Measurements from ENCODE around the gene C15orf61. TPM values are rescaled to one million over a fixed set of nuclear protein-coding genes. Genes with fewer than 3 reads are reported as not detected.

C15orf61 gene
- total RNA-seq, 1 experiment from 2014 or later, result 6.5 TPM

GRCh38 chr15:67564021-67564967 is 43.4 kb downstream of the C15orf61 start:
- no TSS peak for BruUV-seq (replicated peaks)
- no peaks in the 10 kb centered on the region for H3K79me2 ChIP-seq (ENCODE audit: low read depth)
- H3K4me1 ChIP-seq (replicated peaks; ENCODE audit: insufficient read depth), result no peaks in the 10 kb centered on the region
- H3K27ac ChIP-seq, result no peak overlapping the region
- no peak overlapping the region for H3K4me3 ChIP-seq
- intact Hi-C loops (cut with micrococcal nuclease; ENCODE audit: unreplicated experiment), result no loop called here
- DNase-seq, result no peak
- H2AFZ ChIP-seq, result no peak overlapping the region
- H3K27me3 ChIP-seq (ENCODE audit: insufficient read depth, low read depth), result no peaks in the 10 kb centered on the region
- ChIA-PET CTCF (no interaction called here), POLR2A (ENCODE audit: unreplicated experiment) (interaction anchor here (0.7 kb wide), 1 partner anchor 625 kb away, joined by 5 read pairs; no protein-coding TSS in a partner anchor)
- H3K9me2 ChIP-seq (ENCODE audit: insufficient read depth), result no peaks in the 10 kb centered on the region
- H3K36me3 ChIP-seq (ENCODE audit: low read depth), result no peaks in the 10 kb centered on the region
- H3K4me2 ChIP-seq, result no peak overlapping the region
- no peaks in the 10 kb centered on the region for H4K20me1 ChIP-seq (ENCODE audit: insufficient read depth)
- no peak for TF ChIP-seq EZH2 (IDR thresholded peaks at IDR 0.05; ENCODE audit: low read depth)
- TF ChIP-seq CTCF (conservative IDR thresholded peaks at IDR 0.05), result no peak
- no peaks in the 10 kb centered on the region for H3K9me3 ChIP-seq (ENCODE audit: insufficient read depth, low read depth)
- no peaks in the 10 kb centered on the region for H3F3A ChIP-seq (ENCODE audit: insufficient read depth, low read depth)

- Histone ChIP-seq H3K27ac (no peak overlapping the region), H3K27me3 (ENCODE audit: insufficient read depth, low read depth) (no peaks in the 10 kb centered on the region), H3F3A (ENCODE audit: insufficient read depth, low read depth) (no peaks in the 10 kb centered on the region), H3K36me3 (ENCODE audit: low read depth) (no peaks in the 10 kb centered on the region), H3K9me2 (ENCODE audit: insufficient read depth) (no peaks in the 10 kb centered on the region), H3K4me1 (replicated peaks; ENCODE audit: insufficient read depth) (no peaks in the 10 kb centered on the region), H3K79me2 (ENCODE audit: low read depth) (no peaks in the 10 kb centered on the region), H4K20me1 (ENCODE audit: insufficient read depth) (no peaks in the 10 kb centered on the region), H2AFZ (no peak overlapping the region), H3K4me3 (no peak overlapping the region), H3K9me3 (ENCODE audit: insufficient read depth, low read depth) (no peaks in the 10 kb centered on the region), H3K4me2 (no peak overlapping the region)
- intact Hi-C loops (cut with micrococcal nuclease; ENCODE audit: unreplicated experiment), result no loop called here
- no TSS peak for BruUV-seq (replicated peaks)
- POLR2A ChIA-PET (ENCODE audit: unreplicated experiment), result interaction anchor here (0.7 kb wide), 1 partner anchor 626 kb away, joined by 5 read pairs; no protein-coding TSS in a partner anchor
- TF ChIP-seq EZH2 (IDR thresholded peaks at IDR 0.05; ENCODE audit: low read depth) (no peak), CTCF (conservative IDR thresholded peaks at IDR 0.05) (no peak)
- DNase-seq, result no peak
- CTCF ChIA-PET, result no interaction called here
Observed at GRCh38 chr15:67564968-67565345, 44.0 kb downstream of the C15orf61 start.

GRCh38 chr15:67569668-67570067 is 48.7 kb downstream of the C15orf61 start:
- TF ChIP-seq EZH2 (IDR thresholded peaks at IDR 0.05; ENCODE audit: low read depth) (no peak), CTCF (conservative IDR thresholded peaks at IDR 0.05) (no peak)
- no peaks in the 10 kb centered on the region for H3K79me2 ChIP-seq (ENCODE audit: low read depth)
- ChIA-PET CTCF (interaction anchor here (0.6 kb wide), 1 partner anchor 225 kb away, joined by 3 read pairs; no protein-coding TSS in a partner anchor), POLR2A (ENCODE audit: unreplicated experiment) (no interaction called here)
- intact Hi-C loops (cut with micrococcal nuclease; ENCODE audit: unreplicated experiment), result no loop called here
- no TSS peak for BruUV-seq (replicated peaks)
- H4K20me1 ChIP-seq (ENCODE audit: insufficient read depth), result no peaks in the 10 kb centered on the region
- H3K36me3 ChIP-seq (ENCODE audit: low read depth), result no peaks in the 10 kb centered on the region
- H3K9me3 ChIP-seq (ENCODE audit: insufficient read depth, low read depth), result no peaks in the 10 kb centered on the region
- no peaks in the 10 kb centered on the region for H3K9me2 ChIP-seq (ENCODE audit: insufficient read depth)
- no peaks in the 10 kb centered on the region for H3K4me1 ChIP-seq (replicated peaks; ENCODE audit: insufficient read depth)
- no peak overlapping the region for H3K27ac ChIP-seq
- no peak overlapping the region for H3K4me2 ChIP-seq
- no peak overlapping the region for H3K4me3 ChIP-seq
- no peak overlapping the region for H2AFZ ChIP-seq
- no peaks in the 10 kb centered on the region for H3F3A ChIP-seq (ENCODE audit: insufficient read depth, low read depth)
- DNase-seq, result no peak
- no peaks in the 10 kb centered on the region for H3K27me3 ChIP-seq (ENCODE audit: insufficient read depth, low read depth)
